Effector memory CD4-positive, alpha-beta T cell (primary cell): ENCODE data around the gene USP31.

ENCODE experiments used
- DNase-seq, 3 donors: peaks; one replicate each; pipeline ENCODE4 v3.0.0-alpha.2; 2020
- H3K27ac ChIP-seq: 2 replicates; pipeline ENCODE4 v1.7.0; 2013; ENCODE audit warnings: mild to moderate bottlenecking, low read length, moderate library complexity; ENCODE audit not compliant: insufficient read depth, poor library complexity, severe bottlenecking
- H3K27me3 ChIP-seq: replicated peaks from 2 replicates; pipeline ENCODE4 v1.7.0; 2013; ENCODE audit warnings: mild to moderate bottlenecking, low read length; ENCODE audit not compliant: insufficient read depth, control insufficient read depth, poor library complexity, severe bottlenecking
- H3K36me3 ChIP-seq: 2 replicates; pipeline ENCODE4 v1.7.0; 2013; ENCODE audit warnings: mild to moderate bottlenecking, low read length, moderate library complexity; ENCODE audit not compliant: control insufficient read depth, insufficient read depth
- H3K4me1 ChIP-seq: 2 replicates; pipeline ENCODE4 v1.7.0; 2013; ENCODE audit warnings: low read length, mild to moderate bottlenecking; ENCODE audit not compliant: control insufficient read depth, insufficient read depth, poor library complexity, severe bottlenecking
- H3K4me3 ChIP-seq: 2 replicates; pipeline ENCODE4 v1.7.0; 2013; ENCODE audit warnings: low read length, low read depth, mild to moderate bottlenecking; ENCODE audit not compliant: insufficient read depth, poor library complexity, severe bottlenecking
- H3K9me3 ChIP-seq: 2 replicates; pipeline ENCODE4 v1.7.0; 2013; ENCODE audit warnings: mild to moderate bottlenecking, low read length, moderate library complexity; ENCODE audit not compliant: control insufficient read depth

Gene USP31

GRCh38 chr16:23122144-23122543, 27.1 kb downstream of the USP31 start:
- Histone ChIP-seq H3K4me1 (no peaks in the 10 kb centered on the region), H3K36me3 (no peaks in the 10 kb centered on the region), H3K9me3 (no peaks in the 10 kb centered on the region), H3K27ac (no peak overlapping the region), H3K4me3 (no peak overlapping the region), H3K27me3 (no peaks in the 10 kb centered on the region)
- no peak for DNase-seq

DNA sequence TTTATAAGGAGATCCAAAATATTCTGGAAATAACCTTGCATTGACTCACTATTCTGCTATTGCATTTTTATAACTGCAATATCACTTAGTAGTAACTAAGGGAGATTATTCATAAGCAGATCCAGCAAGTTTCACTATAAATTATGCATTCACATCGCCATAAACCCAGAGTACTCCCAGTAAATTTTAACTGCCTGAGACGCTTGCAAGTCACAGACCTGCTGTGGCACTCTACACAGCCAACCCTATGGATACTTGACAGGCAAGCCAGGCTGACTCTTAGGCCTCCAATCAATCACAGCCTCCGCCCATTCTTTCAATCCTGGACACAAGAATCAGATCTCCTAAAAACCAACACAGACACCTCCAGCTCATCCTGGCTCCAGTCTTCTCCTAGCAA, 28.2 kb downstream of the USP31 start:
- DNase-seq = no peak
- no peaks in the 10 kb centered on the region for H3K27me3 ChIP-seq
- H3K36me3 ChIP-seq = no peaks in the 10 kb centered on the region
- no peak overlapping the region for H3K4me3 ChIP-seq
- H3K27ac ChIP-seq = no peak overlapping the region
- H3K4me1 ChIP-seq = no peaks in the 10 kb centered on the region
- no peaks in the 10 kb centered on the region for H3K9me3 ChIP-seq

DNA sequence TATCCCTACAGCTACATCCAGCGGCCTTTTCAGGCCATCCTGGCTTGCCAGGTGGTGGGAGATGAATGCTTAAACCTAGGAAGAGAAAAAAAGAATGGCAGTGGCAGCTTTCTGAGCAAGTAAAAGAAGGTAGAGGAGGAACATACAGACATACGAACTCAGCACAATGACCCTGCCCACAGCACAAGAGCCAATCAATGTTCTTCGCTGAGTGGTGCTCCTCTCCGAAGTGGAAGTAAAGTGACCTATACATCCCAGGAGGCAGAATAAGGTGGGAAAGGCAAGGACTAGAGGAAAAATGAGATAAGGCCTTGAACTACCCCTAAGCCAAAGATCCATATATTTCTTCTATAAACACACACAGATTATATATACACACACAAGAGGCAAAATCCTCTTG, 28.7 kb downstream of the USP31 start:
- Histone ChIP-seq H3K4me1 (no peaks in the 10 kb centered on the region), H3K4me3 (no peak overlapping the region), H3K27me3 (no peaks in the 10 kb centered on the region), H3K27ac (no peak overlapping the region), H3K36me3 (no peaks in the 10 kb centered on the region), H3K9me3 (no peaks in the 10 kb centered on the region)
- DNase-seq = no peak

DNA sequence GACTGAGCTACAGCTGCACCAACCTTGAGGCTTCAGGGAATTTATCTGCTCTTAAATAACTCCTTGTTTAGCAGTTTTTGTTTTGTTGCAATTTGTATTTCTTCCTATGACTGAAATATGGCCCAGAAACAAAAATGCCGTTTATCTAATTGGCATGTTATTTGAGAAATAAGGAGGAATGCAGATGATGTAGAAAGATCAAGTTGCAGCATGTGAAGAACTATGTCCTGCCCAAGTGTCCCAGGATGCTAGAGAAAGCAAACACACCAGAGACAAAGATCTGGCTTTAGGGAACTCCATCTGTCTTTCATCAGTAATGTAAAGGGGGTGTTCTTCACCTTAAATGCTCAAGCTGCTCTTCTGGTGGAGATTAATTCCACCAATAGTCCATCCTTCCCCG, 29.7 kb downstream of the USP31 start:
- Histone ChIP-seq H3K36me3 (no peaks in the 10 kb centered on the region), H3K9me3 (no peaks in the 10 kb centered on the region), H3K27me3 (no peaks in the 10 kb centered on the region), H3K4me3 (no peak overlapping the region), H3K27ac (no peak overlapping the region), H3K4me1 (no peaks in the 10 kb centered on the region)
- DNase-seq = no peak

GRCh38 chr16:23114131-23114904, 34.9 kb downstream of the USP31 start:
- Histone ChIP-seq H3K27ac (no peak overlapping the region), H3K27me3 (no peaks in the 10 kb centered on the region)

DNA sequence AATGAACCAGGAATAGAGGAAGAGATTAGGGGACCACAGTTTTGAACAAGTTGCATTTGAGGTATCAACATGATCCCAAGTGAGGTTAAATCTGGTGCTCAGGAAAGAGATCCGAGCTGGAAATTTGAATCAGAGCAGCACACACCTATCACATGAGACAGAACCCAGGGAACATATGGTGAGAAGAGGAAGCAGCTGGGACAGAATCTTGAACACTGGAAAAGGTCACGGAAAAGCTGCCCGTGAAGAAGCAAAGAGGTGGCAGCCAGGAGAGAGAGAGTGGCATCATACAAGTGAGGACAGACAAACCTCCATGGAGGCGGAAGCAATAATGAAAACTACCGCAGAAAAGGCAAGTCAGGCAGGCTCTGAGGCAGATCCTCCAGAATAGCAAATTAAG, 36.1 kb downstream of the USP31 start:
- H3K9me3 ChIP-seq = no peaks in the 10 kb centered on the region
- no peaks in the 10 kb centered on the region for H3K27me3 ChIP-seq
- H3K27ac ChIP-seq = no peak overlapping the region
- no peaks in the 10 kb centered on the region for H3K36me3 ChIP-seq
- H3K4me3 ChIP-seq = no peak overlapping the region
- DNase-seq = no peak
- H3K4me1 ChIP-seq = no peaks in the 10 kb centered on the region

More at GRCh38 chr16:23114131-23114904, 34.9 kb downstream of the USP31 start:
- Histone ChIP-seq H3K4me1 (no peaks in the 10 kb centered on the region), H3K36me3 (no peaks in the 10 kb centered on the region), H3K9me3 (no peaks in the 10 kb centered on the region), H3K4me3 (no peak overlapping the region)
- DNase-seq = no peak

DNA sequence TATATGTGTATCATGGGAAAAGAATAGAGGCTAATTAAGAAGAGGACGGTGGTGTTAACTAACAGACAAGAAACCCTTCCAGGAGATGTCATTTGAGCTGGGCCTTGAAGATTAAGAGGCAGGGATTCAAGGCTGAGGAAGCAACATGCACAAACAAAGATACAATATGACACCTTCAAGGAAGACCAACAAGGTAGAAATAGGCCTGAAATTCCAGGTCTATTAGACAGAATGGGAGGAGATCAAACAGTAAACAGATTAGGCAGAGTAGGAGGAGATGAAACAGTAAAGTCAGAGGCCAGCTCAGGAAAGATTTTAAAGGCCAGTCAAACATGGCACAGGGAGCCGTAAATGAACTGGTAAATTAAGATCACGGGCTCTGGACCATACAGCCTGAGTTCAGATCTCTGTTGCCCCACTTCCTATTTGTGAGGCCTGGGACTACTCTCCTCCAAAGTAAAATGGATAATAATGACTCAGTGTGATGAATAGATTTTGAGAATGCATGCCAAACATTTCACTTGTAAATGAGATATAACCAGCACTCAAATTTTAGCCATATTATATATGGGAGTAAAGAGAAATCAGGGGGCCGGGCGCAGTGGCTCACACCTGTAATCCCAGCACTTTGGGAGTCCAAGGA, 38.9 kb downstream of the USP31 start:
- H3K4me1 ChIP-seq = no peaks in the 10 kb centered on the region
- no peaks in the 10 kb centered on the region for H3K9me3 ChIP-seq
- H3K4me3 ChIP-seq = no peak overlapping the region
- no peaks in the 10 kb centered on the region for H3K36me3 ChIP-seq
- H3K27ac ChIP-seq = no peak overlapping the region
- no peaks in the 10 kb centered on the region for H3K27me3 ChIP-seq
- DNase-seq = no peak

- no peaks in the 10 kb centered on the region for H3K9me3 ChIP-seq
- H3K27me3 ChIP-seq = no peaks in the 10 kb centered on the region
- no peaks in the 10 kb centered on the region for H3K4me1 ChIP-seq
- DNase-seq = no peak
- no peak overlapping the region for H3K4me3 ChIP-seq
- H3K36me3 ChIP-seq = no peaks in the 10 kb centered on the region
- H3K27ac ChIP-seq = no peak overlapping the region
These were observed 41.3 kb downstream of the USP31 start for GRCh38 chr16:23107936-23108335.

GRCh38 chr16:23107117-23107516, 42.1 kb downstream of the USP31 start:
- Histone ChIP-seq H3K27me3 (no peaks in the 10 kb centered on the region), H3K27ac (no peak overlapping the region), H3K9me3 (no peaks in the 10 kb centered on the region), H3K4me1 (no peaks in the 10 kb centered on the region), H3K4me3 (no peak overlapping the region), H3K36me3 (no peaks in the 10 kb centered on the region)
- no peak for DNase-seq

- H3K4me3 ChIP-seq = no peak overlapping the region
- no peaks in the 10 kb centered on the region for H3K9me3 ChIP-seq
- no peaks in the 10 kb centered on the region for H3K36me3 ChIP-seq
- no peaks in the 10 kb centered on the region for H3K4me1 ChIP-seq
- H3K27ac ChIP-seq = no peak overlapping the region
- DNase-seq = no peak
- H3K27me3 ChIP-seq = no peaks in the 10 kb centered on the region
These were observed 43.9 kb downstream of the USP31 start for GRCh38 chr16:23105309-23105708.
